Upper lobe of left lung (tissue), 4 donors: ENCODE measurements around the gene KIF13A.

Source experiments
- EP300 ChIP-seq, 4 donors: sonication (generic); formaldehyde crosslinking; IDR thresholded peaks; one replicate each; pipeline ENCODE4 v1.5.1; 2017; ENCODE audit warnings: antibody characterized with exemption in 4 of 4, control low read depth in 2 of 4
- TF ChIP-seq, protein P1 (sequence below), 6 experiments: fragments of 450-650 bp in 4 of 6; fragments of 200-600 bp in 2 of 6; sonication (generic) in 2 of 6; IDR thresholded peaks; one replicate each; pipeline ENCODE4 v1.5.1; 2016 to 2019; ENCODE audit warnings: antibody characterized with exemption in 6 of 6

DNA sequence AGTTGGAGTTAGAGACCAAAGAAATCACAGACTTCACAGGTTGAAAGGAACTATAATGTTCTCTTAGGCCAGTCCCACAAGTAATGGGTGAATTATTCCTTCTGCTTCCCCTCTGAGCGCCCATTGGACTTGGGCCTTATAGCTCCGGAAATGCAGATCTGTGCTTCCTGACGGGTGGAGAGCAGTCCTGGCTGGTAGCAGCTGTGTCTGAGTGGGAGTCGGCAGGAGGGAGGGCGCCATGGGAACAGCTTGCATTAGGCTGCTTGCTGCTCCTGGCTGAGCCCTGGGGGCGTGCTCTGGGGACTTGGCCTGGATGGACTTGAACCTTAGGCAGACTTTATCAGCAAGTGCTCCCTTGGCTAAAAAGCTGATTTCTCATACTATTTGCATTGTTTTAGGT is 262.4 kb downstream of the KIF13A start:
- TF ChIP-seq, protein P1, sequence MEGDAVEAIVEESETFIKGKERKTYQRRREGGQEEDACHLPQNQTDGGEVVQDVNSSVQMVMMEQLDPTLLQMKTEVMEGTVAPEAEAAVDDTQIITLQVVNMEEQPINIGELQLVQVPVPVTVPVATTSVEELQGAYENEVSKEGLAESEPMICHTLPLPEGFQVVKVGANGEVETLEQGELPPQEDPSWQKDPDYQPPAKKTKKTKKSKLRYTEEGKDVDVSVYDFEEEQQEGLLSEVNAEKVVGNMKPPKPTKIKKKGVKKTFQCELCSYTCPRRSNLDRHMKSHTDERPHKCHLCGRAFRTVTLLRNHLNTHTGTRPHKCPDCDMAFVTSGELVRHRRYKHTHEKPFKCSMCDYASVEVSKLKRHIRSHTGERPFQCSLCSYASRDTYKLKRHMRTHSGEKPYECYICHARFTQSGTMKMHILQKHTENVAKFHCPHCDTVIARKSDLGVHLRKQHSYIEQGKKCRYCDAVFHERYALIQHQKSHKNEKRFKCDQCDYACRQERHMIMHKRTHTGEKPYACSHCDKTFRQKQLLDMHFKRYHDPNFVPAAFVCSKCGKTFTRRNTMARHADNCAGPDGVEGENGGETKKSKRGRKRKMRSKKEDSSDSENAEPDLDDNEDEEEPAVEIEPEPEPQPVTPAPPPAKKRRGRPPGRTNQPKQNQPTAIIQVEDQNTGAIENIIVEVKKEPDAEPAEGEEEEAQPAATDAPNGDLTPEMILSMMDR (IDR thresholded peaks at IDR 0.05): no peak
- no peak for TF ChIP-seq EP300 (IDR thresholded peaks at IDR 0.05)
